Measurements from ENCODE around the gene HIPK4. TPM values are rescaled to one million over a fixed set of nuclear protein-coding genes. Genes with fewer than 3 reads are reported as not detected.

Gene HIPK4
- total RNA-seq, 1 donor from 2014 or later, result not detected

GRCh38 chr19:40377876-40378385, 12.1 kb downstream of the HIPK4 start:
- DNase-seq (ENCODE audit: low spot score), result no peak
- Histone ChIP-seq H4K20me1 (ENCODE audit: low read depth) (no peaks in the 10 kb centered on the region), H3K4me1 (no peaks in the 10 kb centered on the region), H3K79me2 (ENCODE audit: low read depth) (no peaks in the 10 kb centered on the region), H3K27me3 (no peaks in the 10 kb centered on the region), H3F3A (ENCODE audit: low read depth) (no peaks in the 10 kb centered on the region), H3K4me2 (no peak overlapping the region), H3K9ac (no peak overlapping the region), H3K9me3 (ENCODE audit: low read depth) (no peaks in the 10 kb centered on the region), H3K4me3 (no peak overlapping the region), H3K27ac (no peak overlapping the region), H2AFZ (replicated peaks) (no peak overlapping the region), H3K36me3 (no peaks in the 10 kb centered on the region)
- TF ChIP-seq EZH2 (IDR thresholded peaks at IDR 0.05), result no peak
- TF ChIP-seq CTCF (IDR thresholded peaks at IDR 0.05), result no peak
- TF ChIP-seq EZH2phosphoT487 (IDR thresholded peaks at IDR 0.05), result no peak
- H3K4me3 Mint-ChIP-seq, result no peak overlapping the region
- H3K4me1 Mint-ChIP-seq, result peaks cover 3% of the 10 kb centered on the region
- peaks cover 12% of the 10 kb centered on the region for H3K36me3 Mint-ChIP-seq
- peaks cover 2% of the 10 kb centered on the region for H3K27me3 Mint-ChIP-seq (ENCODE audit: insufficient read depth, low read depth)
- H3K27ac Mint-ChIP-seq, result no peak overlapping the region
- H3K9me3 Mint-ChIP-seq, result no peaks in the 10 kb centered on the region

GRCh38 chr19:40376286-40376862, 13.6 kb downstream of the HIPK4 start:
- H3K4me1 ChIP-seq, result no peaks in the 10 kb centered on the region
- DNase-seq (ENCODE audit: low spot score), result no peak
- no peak overlapping the region for H3K4me3 ChIP-seq
- no peak overlapping the region for H3K4me2 ChIP-seq
- H3K36me3 Mint-ChIP-seq, result peaks cover 14% of the 10 kb centered on the region
- no peak overlapping the region for H3K4me3 Mint-ChIP-seq
- H3K27me3 Mint-ChIP-seq (ENCODE audit: insufficient read depth, low read depth), result peaks cover 2% of the 10 kb centered on the region
- no peaks in the 10 kb centered on the region for H4K20me1 ChIP-seq (ENCODE audit: low read depth)
- no peaks in the 10 kb centered on the region for H3K79me2 ChIP-seq (ENCODE audit: low read depth)
- H3K27ac ChIP-seq, result no peak overlapping the region
- H3K9me3 Mint-ChIP-seq, result no peaks in the 10 kb centered on the region
- no peaks in the 10 kb centered on the region for H3K9me3 ChIP-seq (ENCODE audit: low read depth)
- no peak overlapping the region for H2AFZ ChIP-seq (replicated peaks)
- no peaks in the 10 kb centered on the region for H3F3A ChIP-seq (ENCODE audit: low read depth)
- no peak for TF ChIP-seq CTCF (IDR thresholded peaks at IDR 0.05)
- no peak for TF ChIP-seq EZH2phosphoT487 (IDR thresholded peaks at IDR 0.05)
- TF ChIP-seq EZH2 (IDR thresholded peaks at IDR 0.05), result no peak
- no peak overlapping the region for H3K9ac ChIP-seq
- no peaks in the 10 kb centered on the region for H3K36me3 ChIP-seq
- H3K27ac Mint-ChIP-seq, result no peak overlapping the region
- H3K27me3 ChIP-seq, result no peaks in the 10 kb centered on the region
- H3K4me1 Mint-ChIP-seq, result no peaks in the 10 kb centered on the region

- H3K36me3 ChIP-seq, result no peaks in the 10 kb centered on the region
- no peak overlapping the region for H2AFZ ChIP-seq (replicated peaks)
Measured at GRCh38 chr19:40374084-40374483, 15.9 kb downstream of the HIPK4 start.

More at GRCh38 chr19:40374084-40374483, 15.9 kb downstream of the HIPK4 start:
- H3K36me3 Mint-ChIP-seq, result peaks cover 19% of the 10 kb centered on the region
- Histone ChIP-seq H3K27me3 (no peaks in the 10 kb centered on the region), H3F3A (ENCODE audit: low read depth) (no peaks in the 10 kb centered on the region), H4K20me1 (ENCODE audit: low read depth) (no peaks in the 10 kb centered on the region), H3K27ac (no peak overlapping the region), H3K4me3 (no peak overlapping the region), H3K79me2 (ENCODE audit: low read depth) (no peaks in the 10 kb centered on the region), H3K9ac (no peak overlapping the region), H3K4me2 (no peak overlapping the region), H3K4me1 (no peaks in the 10 kb centered on the region), H3K9me3 (ENCODE audit: low read depth) (no peaks in the 10 kb centered on the region)
- no peak overlapping the region for H3K4me3 Mint-ChIP-seq
- H3K9me3 Mint-ChIP-seq, result no peaks in the 10 kb centered on the region
- no peak for DNase-seq (ENCODE audit: low spot score)
- no peak for TF ChIP-seq EZH2 (IDR thresholded peaks at IDR 0.05)
- no peak for TF ChIP-seq EZH2phosphoT487 (IDR thresholded peaks at IDR 0.05)
- TF ChIP-seq CTCF (IDR thresholded peaks at IDR 0.05), result no peak
- H3K27ac Mint-ChIP-seq, result no peak overlapping the region
- no peaks in the 10 kb centered on the region for H3K4me1 Mint-ChIP-seq
- H3K27me3 Mint-ChIP-seq (ENCODE audit: insufficient read depth, low read depth), result peaks cover 4% of the 10 kb centered on the region

All from neural progenitor cell (in vitro differentiated cells).